GM12872 (cell line): ENCODE results near the gene GRAMD4.

Experiments used
- CTCF ChIP-seq: IDR thresholded peaks from 3 replicates; pipeline ENCODE4 v1.5.1; 2011; ENCODE audit warnings: low read depth, mild to moderate bottlenecking, low read length, moderate library complexity; ENCODE audit not compliant: insufficient read depth

GRAMD4 gene

GRCh38 chr22:46619830-46620501 is at the start of gene GRAMD4:
Gene GRAMD4 (plus strand): TSS chr22:46620386. CDS start chr22:46626800, 6,414 bp downstream.
- no peak for TF ChIP-seq CTCF

GRCh38 chr22:46571642-46572250 is 48.4 kb upstream of the GRAMD4 start:
- no peak for TF ChIP-seq CTCF

- TF ChIP-seq CTCF: no peak
Observed at GRCh38 chr22:46572911-46573780, 47.0 kb upstream of the GRAMD4 start.

- TF ChIP-seq CTCF: no peak
Observed at GRCh38 chr22:46573781-46574437, 46.3 kb upstream of the GRAMD4 start.

GRCh38 chr22:46574438-46574992 is 45.7 kb upstream of the GRAMD4 start:
- no peak for TF ChIP-seq CTCF

GRCh38 chr22:46574993-46575910 is 44.9 kb upstream of the GRAMD4 start:
- TF ChIP-seq CTCF: no peak
